Transverse colon (tissue), 4 donors: Measurements from ENCODE around the gene PTPA. TPM values are rescaled to one million over a fixed set of nuclear protein-coding genes. Genes with fewer than 3 reads are reported as not detected.
"Not testable (repeated sequence)": the region's sequence is repeated elsewhere in the genome, so short reads cannot be mapped to it uniquely, and the experiment has no call there.

Experiments used
- DNase-seq: peaks from one replicate; pipeline ENCODE4 v3.0.0-alpha.2; 2019
- H3K27ac ChIP-seq, 4 donors: fragments of 200-600 bp; sonication (generic); 2 replicates each; pipeline ENCODE4 v1.5.1; 2016 to 2018; ENCODE audit warnings: inconsistent platforms in 4 of 4
- H3K27me3 ChIP-seq: fragments of 200-600 bp; sonication (generic); 2 replicates; pipeline ENCODE4 v1.5.1; 2017; ENCODE audit warnings: inconsistent platforms
- H3K36me3 ChIP-seq, 4 donors: fragments of 200-600 bp; sonication (generic); 2 replicates each; pipeline ENCODE4 v1.5.1; 2017 to 2019; ENCODE audit warnings: inconsistent platforms in 4 of 4
- H3K4me1 ChIP-seq, 4 donors: fragments of 200-600 bp; sonication (generic); 2 replicates each; pipeline ENCODE4 v1.5.1; 2017 to 2020; ENCODE audit warnings: inconsistent platforms in 4 of 4
- H3K4me3 ChIP-seq, 4 donors: fragments of 200-600 bp; sonication (generic); 1 replicate in 1 of 4; 2 replicates in 3 of 4; pipeline versions ENCODE4 v1.5.1 to v1.6.1; 2017 to 2019; ENCODE audit warnings: inconsistent platforms in 4 of 4
- H3K9me3 ChIP-seq, 2 donors: fragments of 200-600 bp; sonication (generic); 2 replicates each; pipeline ENCODE4 v1.5.1; 2017 to 2019; ENCODE audit warnings: inconsistent platforms in 2 of 2
- CTCF ChIP-seq, 5 experiments: fragments of 200-600 bp in 3 of 5; fragments of 450-650 bp in 2 of 5; sonication (generic) in 3 of 5; IDR thresholded peaks; 1 replicate in 2 of 5; 2 replicates in 3 of 5; pipeline ENCODE4 v1.5.1; 2016 to 2017; ENCODE audit warnings: antibody characterized with exemption in 5 of 5, inconsistent platforms in 3 of 5, mild to moderate bottlenecking in 2 of 5, moderate library complexity in 1 of 5
- EP300 ChIP-seq: sonication (generic); formaldehyde crosslinking; IDR thresholded peaks from one replicate; pipeline ENCODE4 v1.6.1; 2017; ENCODE audit warnings: antibody characterized with exemption, low read depth
- POLR2A ChIP-seq: fragments of 450-650 bp; IDR thresholded peaks from one replicate; pipeline ENCODE4 v1.6.1; 2016; ENCODE audit warnings: antibody characterized with exemption, mild to moderate bottlenecking, moderate library complexity
- POLR2AphosphoS5 ChIP-seq, 3 donors: sonication (generic); formaldehyde crosslinking; IDR thresholded peaks; one replicate each; pipeline ENCODE4 v1.6.1; 2016; ENCODE audit warnings: antibody characterized with exemption in 3 of 3
- WGBS, 2 donors: methylation state at CpG; one replicate each; pipeline ENCODE4 v1.1.5; 2018; ENCODE audit warnings: low coverage in 1 of 2; 5-methylcytosine and 5-hydroxymethylcytosine counted together
- in situ Hi-C, 4 donors: fragments of 200-750 bp; cut with MboI; loops; one replicate each; pipeline versions ENCODE4 v1.15.0 to v1.15.1; 2017; ENCODE audit warnings: low sequenced_read_pairs in 3 of 4, low pct_ligation_motif_present in 1 of 4, low pct_unique_long_range_greater_than_20kb in 1 of 4
- intact Hi-C: fragments of 100-400 bp; cut with DNase I; formaldehyde crosslinking; loops from one replicate; pipeline ENCODE4 v1.15.1; 2023; ENCODE audit warnings: low total_unique reads
- total RNA-seq, 4 donors: library from RNA; depleted of rRNA; stranded (reverse); fragments of >200 nt; gene quantifications; one replicate each; pipeline ENCODE4 v1.1.0, GENCODE V29; 2016

Gene PTPA
- total RNA-seq, 4 donors from 2014 or later, result 37.4 to 241 (median 66.5) TPM

- 1% methylated on average over 37 of the region's 37 CpGs; no CpG with 5 or more reads in 1 of the 2 donors for WGBS, 2 donors
- TF ChIP-seq CTCF (IDR thresholded peaks at IDR 0.05), result no peak
- TF ChIP-seq EP300, result no peak
- no peak for TF ChIP-seq POLR2AphosphoS5 (IDR thresholded peaks at IDR 0.05)
- TF ChIP-seq POLR2A, result no peak
- H3K4me1 ChIP-seq, result peaks cover 18 to 57% (median 41%) of the 10 kb centered on the region in 4 donors
Measured at GRCh38 chr9:129111528-129112151, 425 bp downstream of the PTPA start.

DNA sequence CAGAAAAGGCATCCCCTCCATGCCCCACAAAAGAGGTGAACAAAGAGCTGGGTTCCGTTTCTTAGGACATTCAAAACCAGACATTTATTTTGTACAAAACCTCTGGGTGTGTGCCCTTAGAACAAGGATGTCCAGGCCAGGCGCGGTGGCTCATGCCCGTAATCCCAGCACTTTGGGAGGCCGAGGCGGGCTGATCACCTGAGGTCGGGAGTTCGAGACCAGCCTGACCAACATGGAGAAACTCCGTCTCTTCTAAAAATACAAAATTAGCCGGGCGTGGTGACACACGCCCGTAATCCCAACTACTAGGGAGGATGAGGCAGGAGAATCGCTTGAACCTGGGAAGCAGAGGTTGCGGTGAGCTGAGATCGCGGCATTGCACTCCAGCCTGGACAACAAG lies 1.3 kb downstream of the PTPA start:
- H3K9me3 ChIP-seq, H3K36me3 ChIP-seq, H3K27ac ChIP-seq, in situ Hi-C loops, intact Hi-C loops, DNase-seq, H3K27me3 ChIP-seq: not testable (repeated sequence)
- Histone ChIP-seq H3K4me3 (peak overlapping the region in 1 of 4 donors; percentile 96), H3K4me1 (peaks cover 18 to 57% (median 41%) of the 10 kb centered on the region in 4 donors)
- WGBS, 2 donors, result 92% methylated on average over 17 of the region's 17 CpGs; no CpG with 5 or more reads in 1 of the 2 donors

More at GRCh38 chr9:129111528-129112151, 425 bp downstream of the PTPA start:
- intact Hi-C loops, result no loop called here
- peak; percentile 49 for DNase-seq
- Histone ChIP-seq H3K36me3 (peaks cover 0 to 3% (median 0%) of the 10 kb centered on the region in 4 donors), H3K27me3 (no peaks in the 10 kb centered on the region), H3K9me3 (no peaks in the 10 kb centered on the region), H3K4me3 (peak overlapping the region; percentile 63 to 96 (median 88)), H3K27ac (peak overlapping the region; percentile 96 to 99 (median 96))
- in situ Hi-C loops, result no loop called here

GRCh38 chr9:129113645-129114304 lies 2.6 kb downstream of the PTPA start:
- 57 to 81% methylated on average over 2 to 17 of the region's 17 CpGs for WGBS, 2 donors
- TF ChIP-seq POLR2A, result no peak
- TF ChIP-seq EP300, result no peak
- no peaks in the 10 kb centered on the region for H3K9me3 ChIP-seq

GRCh38 chr9:129118799-129119198 lies 7.6 kb downstream of the PTPA start:
- 75 to 77% methylated on average over 4 of the region's 4 CpGs for WGBS, 2 donors
- H3K9me3 ChIP-seq, result no peaks in the 10 kb centered on the region
- H3K27me3 ChIP-seq, result no peaks in the 10 kb centered on the region
- no peak overlapping the region for H3K4me3 ChIP-seq
- H3K36me3 ChIP-seq, result peaks cover 0 to 22% (median 7%) of the 10 kb centered on the region in 4 donors
- intact Hi-C loops (no loop called here), in situ Hi-C loops (no loop called here)
- TF ChIP-seq EP300 (no peak), CTCF (IDR thresholded peaks at IDR 0.05) (no peak), POLR2AphosphoS5 (IDR thresholded peaks at IDR 0.05) (no peak), POLR2A (no peak)
- peaks cover 0 to 15% (median 9%) of the 10 kb centered on the region in 4 donors for H3K4me1 ChIP-seq
- no peak for DNase-seq
- H3K27ac ChIP-seq, result no peak overlapping the region

More at GRCh38 chr9:129113645-129114304, 2.6 kb downstream of the PTPA start:
- intact Hi-C loops, result no loop called here
- H3K4me3 ChIP-seq, result no peak overlapping the region
- H3K36me3 ChIP-seq, result no peaks in the 10 kb centered on the region
- H3K27ac ChIP-seq, result peak overlapping the region in 1 of 4 donors; percentile 22
- peaks cover 11 to 49% (median 36%) of the 10 kb centered on the region in 4 donors for H3K4me1 ChIP-seq
- no peak for DNase-seq
- in situ Hi-C loops, result no loop called here
- no peaks in the 10 kb centered on the region for H3K27me3 ChIP-seq

DNA sequence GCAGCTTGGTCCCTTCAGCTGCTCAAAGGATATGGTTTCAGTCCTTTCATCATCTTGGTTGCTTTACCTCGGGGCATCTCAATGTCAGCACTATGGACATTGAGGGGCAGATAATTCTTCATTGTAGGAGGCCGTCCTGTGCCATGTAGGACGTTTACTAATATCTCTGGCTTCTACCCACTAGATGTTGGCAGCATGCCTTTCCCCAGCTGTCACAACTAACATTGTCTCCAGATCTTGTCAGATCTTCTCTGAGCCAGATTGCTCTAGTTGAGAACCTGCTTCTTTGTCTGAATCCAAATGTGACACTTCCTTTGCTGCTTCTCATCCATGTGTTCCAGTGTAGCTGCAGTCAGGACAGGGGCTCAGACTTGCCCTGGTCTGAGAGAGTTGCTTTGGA lies 10.3 kb downstream of the PTPA start:
- Histone ChIP-seq H3K4me3 (no peak overlapping the region), H3K4me1 (no peaks in the 10 kb centered on the region), H3K27me3 (no peaks in the 10 kb centered on the region), H3K36me3 (peaks cover 0 to 32% (median 10%) of the 10 kb centered on the region in 4 donors), H3K9me3 (no peaks in the 10 kb centered on the region), H3K27ac (no peak overlapping the region)
- TF ChIP-seq EP300, result no peak
- TF ChIP-seq CTCF (IDR thresholded peaks at IDR 0.05), result no peak
- TF ChIP-seq POLR2AphosphoS5 (IDR thresholded peaks at IDR 0.05), result no peak
- no peak for TF ChIP-seq POLR2A
- in situ Hi-C loops, result no loop called here
- DNase-seq, result no peak
- intact Hi-C loops, result no loop called here
- WGBS, 2 donors, result 50 to 70% methylated on average over 1 to 3 of the region's 3 CpGs
